ENCODE data around the gene SLC8A2.

GRCh38 chr19:47405197-47405550, 66.5 kb downstream of the SLC8A2 start:
- TF ChIP-seq, protein P1, sequence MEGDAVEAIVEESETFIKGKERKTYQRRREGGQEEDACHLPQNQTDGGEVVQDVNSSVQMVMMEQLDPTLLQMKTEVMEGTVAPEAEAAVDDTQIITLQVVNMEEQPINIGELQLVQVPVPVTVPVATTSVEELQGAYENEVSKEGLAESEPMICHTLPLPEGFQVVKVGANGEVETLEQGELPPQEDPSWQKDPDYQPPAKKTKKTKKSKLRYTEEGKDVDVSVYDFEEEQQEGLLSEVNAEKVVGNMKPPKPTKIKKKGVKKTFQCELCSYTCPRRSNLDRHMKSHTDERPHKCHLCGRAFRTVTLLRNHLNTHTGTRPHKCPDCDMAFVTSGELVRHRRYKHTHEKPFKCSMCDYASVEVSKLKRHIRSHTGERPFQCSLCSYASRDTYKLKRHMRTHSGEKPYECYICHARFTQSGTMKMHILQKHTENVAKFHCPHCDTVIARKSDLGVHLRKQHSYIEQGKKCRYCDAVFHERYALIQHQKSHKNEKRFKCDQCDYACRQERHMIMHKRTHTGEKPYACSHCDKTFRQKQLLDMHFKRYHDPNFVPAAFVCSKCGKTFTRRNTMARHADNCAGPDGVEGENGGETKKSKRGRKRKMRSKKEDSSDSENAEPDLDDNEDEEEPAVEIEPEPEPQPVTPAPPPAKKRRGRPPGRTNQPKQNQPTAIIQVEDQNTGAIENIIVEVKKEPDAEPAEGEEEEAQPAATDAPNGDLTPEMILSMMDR (IDR thresholded peaks at IDR 0.05; ENCODE audit: control extremely low read depth in 1 of 3, insufficient read depth in 1 of 3, low read depth in 1 of 3, low read length in 3 of 3): no peak
- TF ChIP-seq POLR2A (IDR thresholded peaks at IDR 0.05; ENCODE audit: control extremely low read depth in 1 of 2, low read depth in 2 of 2, low read length in 2 of 2) (no peak), HDAC2 (IDR thresholded peaks at IDR 0.05; ENCODE audit: borderline replicate concordance in 1 of 2, low read depth in 2 of 2, low read length in 2 of 2) (no peak), EP300 (IDR thresholded peaks at IDR 0.05; ENCODE audit: borderline replicate concordance in 1 of 2, low read depth in 2 of 2, low read length in 2 of 2) (no peak), CBX8 (IDR thresholded peaks at IDR 0.05; ENCODE audit: borderline replicate concordance, low read depth, low read length) (no peak), POLR2AphosphoS5 (IDR thresholded peaks at IDR 0.05; ENCODE audit: low read depth, low read length) (no peak), MAX (IDR thresholded peaks at IDR 0.05) (no peak), CREB1 (IDR thresholded peaks at IDR 0.05) (no peak), CHD1 (IDR thresholded peaks at IDR 0.05; ENCODE audit: low read depth, low read length) (no peak), TAF7 (optimal IDR thresholded peaks at IDR 0.05; ENCODE audit: borderline replicate concordance, low read depth, low read length) (no peak)
